HG02571 (cell line): Measurements from ENCODE around the gene LOXL1.

ENCODE experiments used
- ATAC-seq: cut with Tn5 transposase; IDR thresholded peaks from one replicate; pipeline ENCODE4 v1.9.1; 2021; ENCODE audit warnings: mild to moderate bottlenecking, moderate library complexity; ENCODE audit not compliant: unreplicated experiment

Gene LOXL1

GRCh38 chr15:73899197-73900094, 26.8 kb upstream of the LOXL1 start:
- ATAC-seq: no peak

- no peak for ATAC-seq
Measured at GRCh38 chr15:73900095-73900712, 26.1 kb upstream of the LOXL1 start.

- no peak for ATAC-seq
Measured at GRCh38 chr15:73901126-73901810, 25.0 kb upstream of the LOXL1 start.

- ATAC-seq: no peak
Measured at GRCh38 chr15:73902121-73903020, 23.9 kb upstream of the LOXL1 start.

- ATAC-seq: no peak
Measured at GRCh38 chr15:73904026-73904815, 22.0 kb upstream of the LOXL1 start.

- ATAC-seq: no peak
Measured at GRCh38 chr15:73905225-73905827, 20.9 kb upstream of the LOXL1 start.

- no peak for ATAC-seq
Measured at GRCh38 chr15:73906346-73907034, 19.8 kb upstream of the LOXL1 start.

GRCh38 chr15:73907035-73907408, 19.2 kb upstream of the LOXL1 start:
- ATAC-seq: no peak

- ATAC-seq: no peak
Measured at GRCh38 chr15:73908030-73908821, 18.0 kb upstream of the LOXL1 start.

- no peak for ATAC-seq
Measured at GRCh38 chr15:73908822-73909122, 17.5 kb upstream of the LOXL1 start.

- no peak for ATAC-seq
Measured at GRCh38 chr15:73909651-73910050, 16.6 kb upstream of the LOXL1 start.

- ATAC-seq: no peak
Measured at GRCh38 chr15:73910522-73911303, 15.5 kb upstream of the LOXL1 start.

- no peak for ATAC-seq
Measured at GRCh38 chr15:73912030-73912596, 14.1 kb upstream of the LOXL1 start.

- ATAC-seq: no peak
Measured at GRCh38 chr15:73914145-73914544, 12.1 kb upstream of the LOXL1 start.

GRCh38 chr15:73915082-73915481, 11.2 kb upstream of the LOXL1 start:
- no peak for ATAC-seq

- no peak for ATAC-seq
Measured at GRCh38 chr15:73918784-73919183, 7.5 kb upstream of the LOXL1 start.

GRCh38 chr15:73919706-73920105, 6.6 kb upstream of the LOXL1 start:
- ATAC-seq: no peak
